ENCODE data around the gene MAP9.

DNA sequence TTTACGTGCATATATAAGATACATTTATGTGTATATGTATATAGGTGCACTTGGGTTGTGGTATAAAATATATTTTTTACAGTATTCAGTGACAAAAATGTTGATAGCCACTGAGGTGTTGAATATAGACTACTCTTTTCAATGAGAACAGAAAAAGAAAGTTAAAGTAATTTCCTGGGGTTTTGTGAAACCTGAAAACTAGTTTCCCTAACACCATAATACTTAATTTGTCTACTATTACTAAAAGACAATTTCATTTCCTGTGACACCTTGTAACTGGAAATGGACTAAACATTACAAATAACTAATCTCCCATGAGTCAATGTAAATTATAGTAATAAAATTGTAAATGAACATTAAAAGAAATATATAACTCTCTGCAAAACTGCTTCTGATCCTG is 32.0 kb upstream of the MAP9 start:
- TF ChIP-seq EZH2 (IDR thresholded peaks at IDR 0.05; ENCODE audit: borderline replicate concordance, low read depth, low read length, severe bottlenecking) = no peak
- TF ChIP-seq, protein P1, sequence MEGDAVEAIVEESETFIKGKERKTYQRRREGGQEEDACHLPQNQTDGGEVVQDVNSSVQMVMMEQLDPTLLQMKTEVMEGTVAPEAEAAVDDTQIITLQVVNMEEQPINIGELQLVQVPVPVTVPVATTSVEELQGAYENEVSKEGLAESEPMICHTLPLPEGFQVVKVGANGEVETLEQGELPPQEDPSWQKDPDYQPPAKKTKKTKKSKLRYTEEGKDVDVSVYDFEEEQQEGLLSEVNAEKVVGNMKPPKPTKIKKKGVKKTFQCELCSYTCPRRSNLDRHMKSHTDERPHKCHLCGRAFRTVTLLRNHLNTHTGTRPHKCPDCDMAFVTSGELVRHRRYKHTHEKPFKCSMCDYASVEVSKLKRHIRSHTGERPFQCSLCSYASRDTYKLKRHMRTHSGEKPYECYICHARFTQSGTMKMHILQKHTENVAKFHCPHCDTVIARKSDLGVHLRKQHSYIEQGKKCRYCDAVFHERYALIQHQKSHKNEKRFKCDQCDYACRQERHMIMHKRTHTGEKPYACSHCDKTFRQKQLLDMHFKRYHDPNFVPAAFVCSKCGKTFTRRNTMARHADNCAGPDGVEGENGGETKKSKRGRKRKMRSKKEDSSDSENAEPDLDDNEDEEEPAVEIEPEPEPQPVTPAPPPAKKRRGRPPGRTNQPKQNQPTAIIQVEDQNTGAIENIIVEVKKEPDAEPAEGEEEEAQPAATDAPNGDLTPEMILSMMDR (IDR thresholded peaks at IDR 0.05; ENCODE audit: borderline replicate concordance, extremely low read depth, low read length, poor library complexity, severe bottlenecking) = no peak
